Panc1 (cell line): ENCODE results near the gene SMC3. TPM values are rescaled to one million over a fixed set of nuclear protein-coding genes. Genes with fewer than 3 reads are reported as not detected.

Experiments
- ATAC-seq: fragments of 200-7000 bp; cut with Tn5 transposase; 2 replicates; pipeline ENCODE4 v1.9.1; 2020; ENCODE audit warnings: mild to moderate bottlenecking, moderate library complexity
- BruUV-seq: library from RNA; stranded (reverse); fragments of 400-500 nt; replicated peaks from 2 replicates; lab custom pipeline; 2021; lab: Mats Ljungman, UMichigan
- CTCF ChIA-PET: fragments of 300-600 bp; sonication (Branson Sonifier 250); formaldehyde crosslinking; loops from one replicate; lab custom pipeline; 2022; ENCODE audit warnings: antibody characterized with exemption; lab: Charles Lee
- POLR2A ChIA-PET: fragments of 300-600 bp; sonication (Branson Sonifier 250); formaldehyde crosslinking; loops from one replicate; lab custom pipeline; 2022; ENCODE audit warnings: antibody characterized with exemption; lab: Charles Lee
- DNase-seq: peaks from one replicate; pipeline ENCODE4 v3.0.0-alpha.2; 2010; ENCODE audit warnings: low read depth, low spot score
- H3K27ac ChIP-seq: 2 replicates; pipeline ENCODE4 v1.5.1; 2011; ENCODE audit warnings: mild to moderate bottlenecking, low read length, inconsistent platforms
- H3K27me3 ChIP-seq: fragments of 200-500 bp; sonication (Bioruptor generic); 2 replicates; pipeline ENCODE4 v1.6.0; 2014; ENCODE audit warnings: low read length, inconsistent platforms; ENCODE audit not compliant: control insufficient read depth, insufficient read depth
- H3K36me3 ChIP-seq: fragments of 200-500 bp; sonication (Bioruptor generic); 2 replicates; pipeline ENCODE4 v1.5.1; 2014; ENCODE audit warnings: inconsistent platforms, mild to moderate bottlenecking, low read length, moderate library complexity; ENCODE audit not compliant: control insufficient read depth, insufficient read depth
- H3K4me1 ChIP-seq: 2 replicates; pipeline ENCODE4 v1.5.1; 2011; ENCODE audit warnings: inconsistent platforms, mild to moderate bottlenecking, low read length, moderate library complexity; ENCODE audit not compliant: control insufficient read depth, insufficient read depth
- H3K4me3 ChIP-seq, 2 experiments: 2 replicates each; pipeline ENCODE4 v1.5.1; 2011 to 2012; ENCODE audit warnings: low read depth in 2 of 2, low read length in 2 of 2, mild to moderate bottlenecking in 2 of 2, inconsistent platforms in 1 of 2, moderate library complexity in 1 of 2
- H3K9me3 ChIP-seq: fragments of 200-500 bp; sonication (Bioruptor generic); 2 replicates; pipeline ENCODE4 v1.5.1; 2014; ENCODE audit warnings: low read depth, mild to moderate bottlenecking, inconsistent platforms, low read length, moderate library complexity; ENCODE audit not compliant: control insufficient read depth, insufficient read depth
- POLR2AphosphoS5 ChIP-seq: IDR thresholded peaks from 2 replicates; pipeline ENCODE4 v1.6.1; 2012; ENCODE audit warnings: mild to moderate bottlenecking, low read depth, low read length, moderate library complexity
- SIN3A ChIP-seq: IDR thresholded peaks from 2 replicates; pipeline ENCODE4 v1.6.1; 2012; ENCODE audit warnings: low read depth, mild to moderate bottlenecking, low read length, moderate library complexity, borderline replicate concordance; ENCODE audit not compliant: insufficient read depth
- TCF7L2 ChIP-seq: IDR thresholded peaks from 2 replicates; pipeline ENCODE4 v1.6.1; 2011; ENCODE audit warnings: mild to moderate bottlenecking, low read depth, low read length, inconsistent platforms
- in situ Hi-C: cut with HindIII; loops from 2 replicates; pipeline ENCODE4 v1.10.0; 2016; ENCODE audit warnings: low sequenced_read_pairs, low pct_unique_long_range_greater_than_20kb
- intact Hi-C: fragments of 100-400 bp; cut with micrococcal nuclease; formaldehyde crosslinking; loops from one replicate; pipeline ENCODE4 v1.10.0; 2022; ENCODE audit not compliant: unreplicated experiment
- total RNA-seq: library from RNA; stranded (reverse); gene quantifications from one replicate; pipeline ENCODE4 v1.2.1, GENCODE V29; 2021; ENCODE audit not compliant: unreplicated experiment
- TF ChIP-seq, protein P1 (sequence below): fragments of 450-650 bp; IDR thresholded peaks from 2 replicates; pipeline ENCODE4 v1.5.1; 2017; ENCODE audit warnings: mild to moderate bottlenecking
- TF ChIP-seq, protein P2 (sequence below), 2 experiments: IDR thresholded peaks; 2 replicates each; pipeline ENCODE4 v1.6.1; 2011 to 2012; ENCODE audit warnings: low read depth in 2 of 2, control low read depth in 1 of 2, low read length in 1 of 2, mild to moderate bottlenecking in 1 of 2, moderate library complexity in 1 of 2; ENCODE audit not compliant: insufficient read depth in 1 of 2

Gene SMC3
- total RNA-seq, 1 experiment from 2014 or later: 71.2 TPM

DNA sequence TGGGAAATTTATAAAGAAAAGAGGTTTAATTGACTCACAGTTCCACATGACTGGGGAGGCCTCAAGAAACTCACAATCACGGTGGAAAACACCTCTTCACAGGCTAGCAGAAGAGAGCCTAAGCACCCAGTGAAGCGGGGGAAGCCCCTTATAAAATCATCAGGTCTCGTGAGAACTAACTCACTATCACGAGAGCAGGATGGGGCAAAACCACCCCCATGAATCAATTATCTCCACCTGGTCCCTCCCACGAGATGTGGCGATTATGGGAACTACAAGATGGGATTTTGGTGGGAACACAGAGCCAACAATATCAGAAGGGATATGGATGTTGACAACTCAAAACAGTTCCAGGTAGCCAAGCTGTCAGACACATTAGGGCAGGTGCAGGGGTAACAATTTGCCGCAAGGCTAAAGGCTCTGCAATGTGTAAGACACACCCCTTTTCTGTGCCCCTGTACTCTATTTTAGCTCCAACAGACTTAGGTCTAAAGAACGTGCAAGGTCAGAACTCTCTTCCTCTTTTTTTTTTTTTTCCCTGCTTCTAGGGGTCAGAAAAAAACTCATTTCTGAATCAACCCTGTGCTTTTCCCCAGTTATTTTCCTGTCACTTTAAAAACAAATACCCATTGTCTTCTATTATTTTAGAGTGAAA lies 46.0 kb downstream of the SMC3 start:
- ChIA-PET POLR2A (interaction anchor here (0.7 kb wide), 1 partner anchor 59 kb away, joined by 7 read pairs; no protein-coding TSS in a partner anchor), CTCF (no interaction called here)
- no peak overlapping the region for H3K27ac ChIP-seq
- in situ Hi-C loops (no loop called here), intact Hi-C loops (loop anchor here (5.0 to 10.0 kb wide), 2 partner anchors 121 to 279 kb away; no protein-coding TSS in a partner anchor)
- ATAC-seq (no peak), DNase-seq (no peak)
- H3K4me3 ChIP-seq: no peak overlapping the region
- H3K9me3 ChIP-seq: no peaks in the 10 kb centered on the region
- TF ChIP-seq, protein P1, sequence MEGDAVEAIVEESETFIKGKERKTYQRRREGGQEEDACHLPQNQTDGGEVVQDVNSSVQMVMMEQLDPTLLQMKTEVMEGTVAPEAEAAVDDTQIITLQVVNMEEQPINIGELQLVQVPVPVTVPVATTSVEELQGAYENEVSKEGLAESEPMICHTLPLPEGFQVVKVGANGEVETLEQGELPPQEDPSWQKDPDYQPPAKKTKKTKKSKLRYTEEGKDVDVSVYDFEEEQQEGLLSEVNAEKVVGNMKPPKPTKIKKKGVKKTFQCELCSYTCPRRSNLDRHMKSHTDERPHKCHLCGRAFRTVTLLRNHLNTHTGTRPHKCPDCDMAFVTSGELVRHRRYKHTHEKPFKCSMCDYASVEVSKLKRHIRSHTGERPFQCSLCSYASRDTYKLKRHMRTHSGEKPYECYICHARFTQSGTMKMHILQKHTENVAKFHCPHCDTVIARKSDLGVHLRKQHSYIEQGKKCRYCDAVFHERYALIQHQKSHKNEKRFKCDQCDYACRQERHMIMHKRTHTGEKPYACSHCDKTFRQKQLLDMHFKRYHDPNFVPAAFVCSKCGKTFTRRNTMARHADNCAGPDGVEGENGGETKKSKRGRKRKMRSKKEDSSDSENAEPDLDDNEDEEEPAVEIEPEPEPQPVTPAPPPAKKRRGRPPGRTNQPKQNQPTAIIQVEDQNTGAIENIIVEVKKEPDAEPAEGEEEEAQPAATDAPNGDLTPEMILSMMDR: no peak
- no peak for TF ChIP-seq TCF7L2
- TF ChIP-seq, protein P2, sequence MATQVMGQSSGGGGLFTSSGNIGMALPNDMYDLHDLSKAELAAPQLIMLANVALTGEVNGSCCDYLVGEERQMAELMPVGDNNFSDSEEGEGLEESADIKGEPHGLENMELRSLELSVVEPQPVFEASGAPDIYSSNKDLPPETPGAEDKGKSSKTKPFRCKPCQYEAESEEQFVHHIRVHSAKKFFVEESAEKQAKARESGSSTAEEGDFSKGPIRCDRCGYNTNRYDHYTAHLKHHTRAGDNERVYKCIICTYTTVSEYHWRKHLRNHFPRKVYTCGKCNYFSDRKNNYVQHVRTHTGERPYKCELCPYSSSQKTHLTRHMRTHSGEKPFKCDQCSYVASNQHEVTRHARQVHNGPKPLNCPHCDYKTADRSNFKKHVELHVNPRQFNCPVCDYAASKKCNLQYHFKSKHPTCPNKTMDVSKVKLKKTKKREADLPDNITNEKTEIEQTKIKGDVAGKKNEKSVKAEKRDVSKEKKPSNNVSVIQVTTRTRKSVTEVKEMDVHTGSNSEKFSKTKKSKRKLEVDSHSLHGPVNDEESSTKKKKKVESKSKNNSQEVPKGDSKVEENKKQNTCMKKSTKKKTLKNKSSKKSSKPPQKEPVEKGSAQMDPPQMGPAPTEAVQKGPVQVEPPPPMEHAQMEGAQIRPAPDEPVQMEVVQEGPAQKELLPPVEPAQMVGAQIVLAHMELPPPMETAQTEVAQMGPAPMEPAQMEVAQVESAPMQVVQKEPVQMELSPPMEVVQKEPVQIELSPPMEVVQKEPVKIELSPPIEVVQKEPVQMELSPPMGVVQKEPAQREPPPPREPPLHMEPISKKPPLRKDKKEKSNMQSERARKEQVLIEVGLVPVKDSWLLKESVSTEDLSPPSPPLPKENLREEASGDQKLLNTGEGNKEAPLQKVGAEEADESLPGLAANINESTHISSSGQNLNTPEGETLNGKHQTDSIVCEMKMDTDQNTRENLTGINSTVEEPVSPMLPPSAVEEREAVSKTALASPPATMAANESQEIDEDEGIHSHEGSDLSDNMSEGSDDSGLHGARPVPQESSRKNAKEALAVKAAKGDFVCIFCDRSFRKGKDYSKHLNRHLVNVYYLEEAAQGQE (IDR thresholded peaks at IDR 0.05; ENCODE audit: insufficient read depth in 1 of 2, low read depth in 2 of 2, low read length in 1 of 2): no peak
- TF ChIP-seq POLR2AphosphoS5: no peak
- no peak for TF ChIP-seq SIN3A
- no peaks in the 10 kb centered on the region for H3K4me1 ChIP-seq
- H3K36me3 ChIP-seq: no peaks in the 10 kb centered on the region
- BruUV-seq: no TSS peak
- H3K27me3 ChIP-seq: no peaks in the 10 kb centered on the region

DNA sequence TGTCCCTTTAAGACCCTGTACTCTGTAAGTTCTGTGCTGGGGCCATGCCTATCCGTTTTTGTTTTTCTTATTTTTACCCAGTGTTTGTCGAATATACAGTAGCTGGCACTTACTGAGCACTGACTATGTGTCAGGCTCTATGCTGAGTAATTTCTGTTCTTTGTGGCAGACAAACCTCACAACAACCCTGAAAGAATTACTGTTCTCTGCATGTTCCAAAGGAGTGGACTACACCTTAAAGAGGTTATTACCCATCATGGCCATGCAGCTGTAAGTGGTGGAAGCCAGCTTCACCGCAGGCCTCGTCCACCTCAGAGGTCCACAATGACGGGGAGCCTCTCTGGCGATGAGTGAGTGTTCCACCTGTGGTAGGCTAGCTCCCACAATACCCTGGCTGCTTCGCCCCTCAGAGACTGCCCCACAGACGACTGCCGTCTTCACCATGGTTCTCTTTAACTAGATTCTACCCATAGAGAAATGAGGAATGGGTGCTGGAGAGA lies 46.6 kb downstream of the SMC3 start:
- CTCF ChIA-PET: no interaction called here

More for the DNA sequence above, 46.6 kb downstream of the SMC3 start:
- no TSS peak for BruUV-seq
- H3K36me3 ChIP-seq: no peaks in the 10 kb centered on the region
- no peak for TF ChIP-seq TCF7L2
- TF ChIP-seq, protein P1: no peak
- no peak for TF ChIP-seq POLR2AphosphoS5
- no peak for TF ChIP-seq SIN3A
- TF ChIP-seq, protein P2 (IDR thresholded peaks at IDR 0.05; ENCODE audit: insufficient read depth in 1 of 2, low read depth in 2 of 2, low read length in 1 of 2): no peak
- no peaks in the 10 kb centered on the region for H3K9me3 ChIP-seq
- no peak overlapping the region for H3K4me3 ChIP-seq
- intact Hi-C loops: loop anchor here (5.0 to 10.0 kb wide), 2 partner anchors 121 to 278 kb away; no protein-coding TSS in a partner anchor
- ATAC-seq (no peak), DNase-seq (no peak)
- no peaks in the 10 kb centered on the region for H3K27me3 ChIP-seq
- POLR2A ChIA-PET: no interaction called here
- no peaks in the 10 kb centered on the region for H3K4me1 ChIP-seq
- no peak overlapping the region for H3K27ac ChIP-seq
- in situ Hi-C loops: no loop called here
